Measurements from ENCODE around the gene MT1H.

The MT1H gene

GRCh38 chr16:56631197-56631596 is 38.4 kb upstream of the MT1H start:
- no peak for DNase-seq
- H3K27me3 ChIP-seq (replicated peaks) = peaks cover 23% of the 10 kb centered on the region
- in situ Hi-C loops (cut with HindIII; ENCODE audit: low pct_ligation_motif_present, low sequenced_read_pairs) = no loop called here
- H3K4me3 ChIP-seq (ENCODE audit: low read depth, low read length) = no peak overlapping the region
- H3K27ac ChIP-seq = no peak overlapping the region
- TF ChIP-seq, protein P1, sequence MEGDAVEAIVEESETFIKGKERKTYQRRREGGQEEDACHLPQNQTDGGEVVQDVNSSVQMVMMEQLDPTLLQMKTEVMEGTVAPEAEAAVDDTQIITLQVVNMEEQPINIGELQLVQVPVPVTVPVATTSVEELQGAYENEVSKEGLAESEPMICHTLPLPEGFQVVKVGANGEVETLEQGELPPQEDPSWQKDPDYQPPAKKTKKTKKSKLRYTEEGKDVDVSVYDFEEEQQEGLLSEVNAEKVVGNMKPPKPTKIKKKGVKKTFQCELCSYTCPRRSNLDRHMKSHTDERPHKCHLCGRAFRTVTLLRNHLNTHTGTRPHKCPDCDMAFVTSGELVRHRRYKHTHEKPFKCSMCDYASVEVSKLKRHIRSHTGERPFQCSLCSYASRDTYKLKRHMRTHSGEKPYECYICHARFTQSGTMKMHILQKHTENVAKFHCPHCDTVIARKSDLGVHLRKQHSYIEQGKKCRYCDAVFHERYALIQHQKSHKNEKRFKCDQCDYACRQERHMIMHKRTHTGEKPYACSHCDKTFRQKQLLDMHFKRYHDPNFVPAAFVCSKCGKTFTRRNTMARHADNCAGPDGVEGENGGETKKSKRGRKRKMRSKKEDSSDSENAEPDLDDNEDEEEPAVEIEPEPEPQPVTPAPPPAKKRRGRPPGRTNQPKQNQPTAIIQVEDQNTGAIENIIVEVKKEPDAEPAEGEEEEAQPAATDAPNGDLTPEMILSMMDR (IDR thresholded peaks at IDR 0.05; ENCODE audit: low read depth, low read length, missing control alignments) = no peak
- no peaks in the 10 kb centered on the region for H3K36me3 ChIP-seq (replicated peaks)

DNA sequence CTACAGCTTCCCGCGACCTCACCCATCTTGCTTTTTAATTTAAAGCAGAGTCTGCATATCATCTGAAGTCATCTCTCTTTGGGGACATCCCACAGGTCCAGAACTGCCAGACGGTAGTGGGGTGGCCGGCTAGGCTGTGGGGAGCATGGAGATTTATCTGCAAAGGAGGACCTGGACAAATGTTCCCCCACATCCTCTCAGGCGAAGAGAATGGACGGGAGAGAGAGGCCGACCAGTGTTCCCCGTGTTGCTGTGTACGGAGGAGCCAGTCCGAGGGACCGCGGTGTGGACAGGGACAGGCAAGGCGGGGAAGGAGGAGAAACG is 37.8 kb upstream of the MT1H start:
- Histone ChIP-seq H3K36me3 (replicated peaks) (no peaks in the 10 kb centered on the region), H3K27ac (no peak overlapping the region), H3K27me3 (replicated peaks) (peaks cover 27% of the 10 kb centered on the region), H3K4me3 (ENCODE audit: low read depth, low read length) (peak overlapping the region; percentile 48)
- TF ChIP-seq, protein P1 (IDR thresholded peaks at IDR 0.05; ENCODE audit: low read depth, low read length, missing control alignments) = no peak
- no peak for DNase-seq
- in situ Hi-C loops (cut with HindIII; ENCODE audit: low pct_ligation_motif_present, low sequenced_read_pairs) = no loop called here

DNA sequence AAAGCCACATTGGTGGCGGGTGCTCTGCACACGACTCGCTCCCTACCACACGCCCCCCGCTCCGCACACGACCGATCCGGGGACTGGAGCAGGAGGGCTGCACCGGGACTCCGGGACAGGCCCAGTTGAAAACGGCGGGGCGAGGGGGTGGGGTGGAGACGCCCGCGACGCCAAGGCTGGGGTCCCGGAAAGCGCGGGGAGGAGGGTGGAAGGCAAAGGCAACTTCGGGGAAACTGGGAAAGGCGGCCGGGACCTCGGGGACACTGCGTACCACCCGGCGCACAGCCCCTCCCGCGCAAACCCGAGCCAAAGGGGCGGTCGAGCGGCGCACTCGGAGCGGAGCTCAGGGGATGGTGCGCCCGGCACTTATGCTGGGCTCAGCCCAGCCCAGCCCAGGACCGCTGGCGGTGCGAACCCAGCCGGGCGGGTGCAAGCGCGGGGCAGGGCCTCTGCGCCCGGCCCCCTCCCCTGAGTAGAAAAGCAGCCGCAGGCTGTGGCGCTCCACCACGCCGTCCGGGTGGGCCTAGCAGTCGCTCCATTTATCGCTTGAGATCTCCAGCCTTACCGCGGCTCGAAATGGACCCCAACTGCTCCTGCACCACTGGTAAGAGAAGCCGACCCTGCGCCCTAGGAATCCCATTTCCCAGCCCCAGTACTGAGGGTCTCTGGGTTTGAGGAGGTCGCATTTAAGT is 37.3 kb upstream of the MT1H start, which contains the start of gene MT1M:
Gene MT1M, plus strand, starts transcription at position 504 of the 692 bp plus-strand sequence. Its CDS starts 73 bp downstream, at position 577.
- Histone ChIP-seq H3K36me3 (replicated peaks) (no peaks in the 10 kb centered on the region), H3K27ac (no peak within 1 kb of the TSS), H3K4me3 (ENCODE audit: low read depth, low read length) (peak within 1 kb of the TSS; percentile 48), H3K27me3 (replicated peaks) (peaks cover 31% of the 10 kb centered on the region)
- TF ChIP-seq, protein P1 (IDR thresholded peaks at IDR 0.05; ENCODE audit: low read depth, low read length, missing control alignments) = no peak
- in situ Hi-C loops (cut with HindIII; ENCODE audit: low pct_ligation_motif_present, low sequenced_read_pairs) = no loop called here
- no peak for DNase-seq

GRCh38 chr16:56632848-56633365 is 36.7 kb upstream of the MT1H start:
- no peak overlapping the region for H3K27ac ChIP-seq
- H3K27me3 ChIP-seq (replicated peaks) = peaks cover 32% of the 10 kb centered on the region
- no peak for DNase-seq
- in situ Hi-C loops (cut with HindIII; ENCODE audit: low pct_ligation_motif_present, low sequenced_read_pairs) = no loop called here
- TF ChIP-seq, protein P1 (IDR thresholded peaks at IDR 0.05; ENCODE audit: low read depth, low read length, missing control alignments) = no peak
- no peaks in the 10 kb centered on the region for H3K36me3 ChIP-seq (replicated peaks)
- peak overlapping the region; percentile 48 for H3K4me3 ChIP-seq (ENCODE audit: low read depth, low read length)

DNA sequence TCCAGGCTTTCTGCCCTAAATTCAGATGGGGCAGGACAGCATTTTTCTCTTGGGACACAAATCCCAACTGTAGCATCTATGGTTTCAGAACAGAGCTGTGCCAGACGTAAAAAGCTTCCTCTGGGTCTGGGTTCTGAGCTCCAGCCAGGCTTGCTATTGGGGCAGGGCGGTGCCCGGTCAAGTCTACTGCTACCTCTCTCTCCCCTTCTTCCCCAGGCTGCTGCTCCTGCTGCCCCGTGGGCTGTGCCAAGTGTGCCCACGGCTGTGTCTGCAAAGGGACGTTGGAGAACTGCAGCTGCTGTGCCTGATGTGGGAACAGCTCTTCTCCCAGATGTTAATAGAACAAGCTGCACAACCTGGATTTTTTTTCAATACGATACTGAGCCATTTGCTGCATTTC is 36.1 kb upstream of the MT1H start:
- no peak overlapping the region for H3K27ac ChIP-seq
- in situ Hi-C loops (cut with HindIII; ENCODE audit: low pct_ligation_motif_present, low sequenced_read_pairs) = no loop called here
- H3K4me3 ChIP-seq (ENCODE audit: low read depth, low read length) = no peak overlapping the region
- TF ChIP-seq, protein P1 (IDR thresholded peaks at IDR 0.05; ENCODE audit: low read depth, low read length, missing control alignments) = no peak
- no peaks in the 10 kb centered on the region for H3K36me3 ChIP-seq (replicated peaks)
- no peak for DNase-seq
- peaks cover 32% of the 10 kb centered on the region for H3K27me3 ChIP-seq (replicated peaks)

Data from brain microvascular endothelial cell (primary cell).